ENCODE results near the gene LARGE1.

The LARGE1 gene

GRCh38 chr22:33539902-33540751 lies 380.1 kb downstream of the LARGE1 start:
- H3K36me3 Mint-ChIP-seq (ENCODE audit: low read depth) = no peaks in the 10 kb centered on the region
- H3K27me3 Mint-ChIP-seq (ENCODE audit: low read depth) = no peaks in the 10 kb centered on the region
- TF ChIP-seq CTCF (IDR thresholded peaks at IDR 0.05; ENCODE audit: unreplicated experiment in 3 of 3) = no peak
- H3K27ac Mint-ChIP-seq = peak overlapping the region; percentile 91 to 99 (median 97)
- peak overlapping the region in 2 of 3 experiments; percentile 21 to 33 for H3K4me3 Mint-ChIP-seq
- no peaks in the 10 kb centered on the region for H3K9me3 Mint-ChIP-seq
- H3K4me1 Mint-ChIP-seq = peaks cover 19% of the 10 kb centered on the region

GRCh38 chr22:33539202-33539901 lies 380.9 kb downstream of the LARGE1 start:
- no peak overlapping the region for H3K4me3 Mint-ChIP-seq
- no peak for TF ChIP-seq CTCF (IDR thresholded peaks at IDR 0.05; ENCODE audit: unreplicated experiment in 3 of 3)
- H3K27me3 Mint-ChIP-seq (ENCODE audit: low read depth) = no peaks in the 10 kb centered on the region
- H3K9me3 Mint-ChIP-seq = no peaks in the 10 kb centered on the region
- no peaks in the 10 kb centered on the region for H3K36me3 Mint-ChIP-seq (ENCODE audit: low read depth)
- H3K27ac Mint-ChIP-seq = peak overlapping the region; percentile 91 to 99 (median 97)
- peaks cover 19% of the 10 kb centered on the region for H3K4me1 Mint-ChIP-seq

GRCh38 chr22:33538277-33538885 lies 381.9 kb downstream of the LARGE1 start:
- Mint-ChIP-seq H3K4me1 (peaks cover 19% of the 10 kb centered on the region), H3K36me3 (ENCODE audit: low read depth) (no peaks in the 10 kb centered on the region), H3K27ac (peak overlapping the region; percentile 21 to 71 (median 47)), H3K9me3 (no peaks in the 10 kb centered on the region), H3K4me3 (no peak overlapping the region), H3K27me3 (ENCODE audit: low read depth) (no peaks in the 10 kb centered on the region)
- TF ChIP-seq CTCF (IDR thresholded peaks at IDR 0.05; ENCODE audit: unreplicated experiment in 3 of 3) = no peak

GRCh38 chr22:33537059-33537458 lies 383.2 kb downstream of the LARGE1 start:
- Mint-ChIP-seq H3K4me3 (no peak overlapping the region), H3K27ac (no peak overlapping the region), H3K27me3 (ENCODE audit: low read depth) (no peaks in the 10 kb centered on the region), H3K4me1 (peaks cover 19% of the 10 kb centered on the region), H3K9me3 (no peaks in the 10 kb centered on the region), H3K36me3 (ENCODE audit: low read depth) (no peaks in the 10 kb centered on the region)
- no peak for TF ChIP-seq CTCF (IDR thresholded peaks at IDR 0.05; ENCODE audit: unreplicated experiment in 3 of 3)

GRCh38 chr22:33535937-33536875 lies 384.1 kb downstream of the LARGE1 start:
- no peak overlapping the region for H3K4me3 Mint-ChIP-seq
- peaks cover 19% of the 10 kb centered on the region for H3K4me1 Mint-ChIP-seq
- TF ChIP-seq CTCF (IDR thresholded peaks at IDR 0.05; ENCODE audit: unreplicated experiment in 3 of 3) = no peak
- peak overlapping the region in 1 of 3 experiments; percentile 72 for H3K27ac Mint-ChIP-seq
- H3K9me3 Mint-ChIP-seq = no peaks in the 10 kb centered on the region
- H3K36me3 Mint-ChIP-seq (ENCODE audit: low read depth) = no peaks in the 10 kb centered on the region
- H3K27me3 Mint-ChIP-seq (ENCODE audit: low read depth) = no peaks in the 10 kb centered on the region

All from nephron (organoid).